Measurements from ENCODE around the gene NEUROD6.

DNA sequence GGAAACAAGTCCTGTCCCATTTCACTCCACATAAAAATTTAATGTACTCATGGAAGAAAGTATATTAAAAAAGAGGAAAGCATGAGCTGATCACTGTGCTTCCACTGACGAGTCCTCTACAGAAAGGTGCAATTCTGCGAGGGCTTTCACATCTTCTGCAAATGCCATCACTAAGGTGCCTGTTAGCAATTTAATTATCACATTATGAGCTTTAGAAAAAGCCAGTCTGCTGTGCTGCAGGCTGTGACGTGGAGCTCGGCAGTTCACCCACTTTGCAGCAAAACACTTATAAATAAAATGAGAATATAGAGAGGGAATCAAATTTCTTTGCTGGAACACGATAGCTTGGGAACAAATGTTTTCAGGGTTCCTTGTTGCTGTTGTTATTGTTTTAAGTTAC lies 22.5 kb upstream of the NEUROD6 start:
- TF ChIP-seq POLR2A (IDR thresholded peaks at IDR 0.05) (no peak), POLR2AphosphoS5 (IDR thresholded peaks at IDR 0.05; ENCODE audit: insufficient read depth in 1 of 2, low read depth in 1 of 2) (no peak)
- TF ChIP-seq, protein P1, sequence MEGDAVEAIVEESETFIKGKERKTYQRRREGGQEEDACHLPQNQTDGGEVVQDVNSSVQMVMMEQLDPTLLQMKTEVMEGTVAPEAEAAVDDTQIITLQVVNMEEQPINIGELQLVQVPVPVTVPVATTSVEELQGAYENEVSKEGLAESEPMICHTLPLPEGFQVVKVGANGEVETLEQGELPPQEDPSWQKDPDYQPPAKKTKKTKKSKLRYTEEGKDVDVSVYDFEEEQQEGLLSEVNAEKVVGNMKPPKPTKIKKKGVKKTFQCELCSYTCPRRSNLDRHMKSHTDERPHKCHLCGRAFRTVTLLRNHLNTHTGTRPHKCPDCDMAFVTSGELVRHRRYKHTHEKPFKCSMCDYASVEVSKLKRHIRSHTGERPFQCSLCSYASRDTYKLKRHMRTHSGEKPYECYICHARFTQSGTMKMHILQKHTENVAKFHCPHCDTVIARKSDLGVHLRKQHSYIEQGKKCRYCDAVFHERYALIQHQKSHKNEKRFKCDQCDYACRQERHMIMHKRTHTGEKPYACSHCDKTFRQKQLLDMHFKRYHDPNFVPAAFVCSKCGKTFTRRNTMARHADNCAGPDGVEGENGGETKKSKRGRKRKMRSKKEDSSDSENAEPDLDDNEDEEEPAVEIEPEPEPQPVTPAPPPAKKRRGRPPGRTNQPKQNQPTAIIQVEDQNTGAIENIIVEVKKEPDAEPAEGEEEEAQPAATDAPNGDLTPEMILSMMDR (IDR thresholded peaks at IDR 0.05): no peak

All from vagina (tissue), 2 donors.